GM12878 (cell line): ENCODE data around the gene ZNF484. TPM values are rescaled to one million over a fixed set of nuclear protein-coding genes. Genes with fewer than 3 reads are reported as not detected.
"Not testable (repeated sequence)": the region's sequence is repeated elsewhere in the genome, so short reads cannot be mapped to it uniquely, and the experiment has no call there.

ENCODE experiments used
- ATAC-seq: fragments of 200-7000 bp; cut with Tn5 transposase; 3 replicates; pipeline ENCODE4 v1.9.1; 2020; ENCODE audit warnings: mild to moderate bottlenecking, moderate library complexity
- BruUV-seq: library from RNA; stranded (reverse); fragments of 400-500 nt; replicated peaks from 2 replicates; lab custom pipeline; 2021; lab: Mats Ljungman, UMichigan
- CTCF ChIA-PET: fragments of 300-600 bp; sonication (Branson Sonifier 250); formaldehyde crosslinking; extraction: SDS; loops from one replicate; lab custom pipeline; 2021; ENCODE audit warnings: inconsistent platforms; lab: Yijun Ruan, JAX
- POLR2A ChIA-PET: fragments of 350-600 bp; formaldehyde crosslinking; extraction: SDS; loops from one replicate; lab custom pipeline; 2021; ENCODE audit warnings: inconsistent platforms; lab: Charles Lee
- RAD21 ChIA-PET: fragments of 300-600 bp; sonication (Branson Sonifier 250); formaldehyde crosslinking; loops from one replicate; lab custom pipeline; 2023; ENCODE audit warnings: antibody characterized with exemption; ENCODE audit not compliant: unreplicated experiment; lab: Charles Lee
- SMC1A ChIA-PET: fragments of 300-600 bp; sonication (Branson Sonifier 250); formaldehyde crosslinking; loops from one replicate; lab custom pipeline; 2023; ENCODE audit not compliant: unreplicated experiment, uncharacterized antibody; lab: Charles Lee
- DNase-seq: peaks from one replicate; pipeline ENCODE4 v3.0.0-alpha.2; 2011; ENCODE audit warnings: low read depth, low spot score
- FAIRE-seq: peaks from 3 replicates; lab custom pipeline; 2011; peaks lifted over from hg19 to GRCh38; lab: Jason Lieb, UNC
- H2AFZ ChIP-seq: 2 replicates; pipeline ENCODE4 v1.6.0; 2011; ENCODE audit warnings: low read depth, low read length, control low read depth; ENCODE audit not compliant: control insufficient read depth
- H3K27ac ChIP-seq: 2 replicates; pipeline ENCODE4 v1.5.1; 2011; ENCODE audit warnings: control low read depth; ENCODE audit not compliant: control insufficient read depth, insufficient read depth
- H3K27me3 ChIP-seq, 2 experiments: replicated peaks in 1 of 2; 2 replicates each; pipeline versions ENCODE4 v1.6.0 to v1.6.1; 2011; ENCODE audit warnings: low read length in 1 of 2; ENCODE audit not compliant: control insufficient read depth in 2 of 2, insufficient read depth in 2 of 2
- H3K36me3 ChIP-seq, 2 experiments: 2 replicates each; pipeline ENCODE4 v1.5.1; 2011; ENCODE audit warnings: low read length in 1 of 2; ENCODE audit not compliant: control insufficient read depth in 2 of 2, insufficient read depth in 2 of 2
- H3K4me1 ChIP-seq: 2 replicates; pipeline ENCODE4 v1.6.1; 2011; ENCODE audit warnings: mild to moderate bottlenecking, low read length, moderate library complexity, mixed read lengths; ENCODE audit not compliant: control insufficient read depth, insufficient read depth
- H3K4me2 ChIP-seq: 2 replicates; pipeline ENCODE4 v1.6.0; 2011; ENCODE audit warnings: control low read depth; ENCODE audit not compliant: control insufficient read depth, insufficient read depth
- H3K4me3 ChIP-seq: fragments of 200-600 bp; sonication (generic); 2 replicates; pipeline ENCODE4 v1.5.1; 2016
- H3K79me2 ChIP-seq: 2 replicates; pipeline ENCODE4 v1.6.0; 2011; ENCODE audit warnings: low read length; ENCODE audit not compliant: control insufficient read depth, insufficient read depth
- H3K9ac ChIP-seq: 2 replicates; pipeline ENCODE4 v1.8.0; 2011; ENCODE audit warnings: low read length, control low read depth, mixed read lengths; ENCODE audit not compliant: control insufficient read depth, insufficient read depth
- H3K9me3 ChIP-seq: replicated peaks from 3 replicates; pipeline ENCODE4 v1.5.1; 2011; ENCODE audit warnings: mild to moderate bottlenecking, low read length; ENCODE audit not compliant: control insufficient read depth, insufficient read depth
- H4K20me1 ChIP-seq: 2 replicates; pipeline ENCODE4 v1.6.0; 2011; ENCODE audit not compliant: control insufficient read depth, insufficient read depth
- ATF7 ChIP-seq: fragments of 450-650 bp; IDR thresholded peaks from 2 replicates; pipeline ENCODE4 v1.6.1; 2016; ENCODE audit warnings: low read depth, mild to moderate bottlenecking
- ETV6 ChIP-seq, 2 experiments: fragments of 450-650 bp in 1 of 2; IDR thresholded peaks in 1 of 2; conservative IDR thresholded peaks in 1 of 2; 2 replicates each; pipeline ENCODE4 v1.6.1; 2014; ENCODE audit warnings: antibody characterized with exemption in 1 of 2, borderline replicate concordance in 1 of 2, low read depth in 1 of 2, mild to moderate bottlenecking in 1 of 2, moderate library complexity in 1 of 2
- RCOR1 ChIP-seq: conservative IDR thresholded peaks from 2 replicates; pipeline ENCODE4 v1.6.1; 2012; ENCODE audit warnings: low read depth, low read length, improper control_type of control experiment
- WGBS: methylation state at CpG from one replicate; pipeline ENCODE4 v1.1.6; 2016; ENCODE audit warnings: low lambda C conversion rate; ENCODE audit not compliant: insufficient replicate concordance, insufficient coverage; ENCODE audit errors: missing lambda C conversion rate; 5-methylcytosine and 5-hydroxymethylcytosine counted together
- in situ Hi-C: fragments of 300-500 bp; cut with MboI; formaldehyde crosslinking; loops from 9 replicates; pipeline ENCODE4 v1.14.3; 2018; ENCODE audit warnings: mixed read lengths
- intact Hi-C: fragments of 100-400 bp; cut with micrococcal nuclease; formaldehyde crosslinking; loops from one replicate; pipeline ENCODE4 v1.14.2; 2022; ENCODE audit not compliant: unreplicated experiment
- polyA plus RNA-seq, 11 experiments: library from polyadenylated mRNA; depleted of rRNA in 4 of 11; unstranded in 6 of 11; stranded (reverse) in 5 of 11; fragments of >200 nt; fragmentation: Nextera tagmentation in 4 of 11; fragmentation: Illumina TruSeq in 1 of 11; extraction: Ambion mirVana in 4 of 11; extraction: Trizol in 1 of 11; gene quantifications; 1 replicate in 1 of 11; 2 replicates in 10 of 11; pipeline versions ENCODE4 v1.2.1 to v1.2.3, GENCODE V29; 2011 to 2016; ENCODE audit warnings: inconsistent platforms in 2 of 11, missing spikeins in 2 of 11, low read depth in 1 of 11
- total RNA-seq, 4 experiments: library from RNA; depleted of rRNA in 3 of 4; stranded (reverse); fragments of >200 nt in 3 of 4; fragmentation: Illumina TruSeq in 1 of 4; extraction: Trizol in 1 of 4; gene quantifications; 2 replicates each; pipeline versions ENCODE4 v1.2.1 to v1.2.3, GENCODE V29; 2013 to 2021
- TF ChIP-seq, protein P1 (sequence below): fragments of 150-350 bp; IDR thresholded peaks from 2 replicates; pipeline ENCODE4 v1.6.1; 2016; ENCODE audit warnings: low read depth, low read length

Gene ZNF484
- total and polyA plus RNA-seq, 10 of the 15 experiments (the other 5 are each of a cell fraction or from before 2014, with no cell fraction given), result 0.95 to 7.8 (median 3.3) TPM

DNA sequence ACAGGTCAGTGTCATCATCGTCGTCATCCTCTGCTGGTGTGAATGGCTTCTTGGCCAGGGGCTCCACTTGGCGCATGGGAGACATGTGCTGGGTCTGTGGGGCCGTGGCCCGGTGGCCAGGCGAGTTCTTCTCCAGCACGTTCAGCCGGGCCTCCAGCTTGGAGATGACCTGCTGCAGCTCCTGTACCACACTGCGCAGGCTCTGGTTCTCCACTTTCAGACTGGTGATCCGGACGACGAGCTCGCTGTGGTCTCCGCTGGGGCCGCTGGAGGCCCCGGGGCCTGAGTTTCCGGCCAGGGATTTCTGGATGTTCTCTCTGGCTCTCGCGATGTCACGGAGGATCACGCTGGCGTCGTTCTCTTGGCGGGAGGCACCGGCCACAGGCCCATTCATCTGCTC, 40.6 kb downstream of the ZNF484 start (continued):
- TF ChIP-seq, protein P1, sequence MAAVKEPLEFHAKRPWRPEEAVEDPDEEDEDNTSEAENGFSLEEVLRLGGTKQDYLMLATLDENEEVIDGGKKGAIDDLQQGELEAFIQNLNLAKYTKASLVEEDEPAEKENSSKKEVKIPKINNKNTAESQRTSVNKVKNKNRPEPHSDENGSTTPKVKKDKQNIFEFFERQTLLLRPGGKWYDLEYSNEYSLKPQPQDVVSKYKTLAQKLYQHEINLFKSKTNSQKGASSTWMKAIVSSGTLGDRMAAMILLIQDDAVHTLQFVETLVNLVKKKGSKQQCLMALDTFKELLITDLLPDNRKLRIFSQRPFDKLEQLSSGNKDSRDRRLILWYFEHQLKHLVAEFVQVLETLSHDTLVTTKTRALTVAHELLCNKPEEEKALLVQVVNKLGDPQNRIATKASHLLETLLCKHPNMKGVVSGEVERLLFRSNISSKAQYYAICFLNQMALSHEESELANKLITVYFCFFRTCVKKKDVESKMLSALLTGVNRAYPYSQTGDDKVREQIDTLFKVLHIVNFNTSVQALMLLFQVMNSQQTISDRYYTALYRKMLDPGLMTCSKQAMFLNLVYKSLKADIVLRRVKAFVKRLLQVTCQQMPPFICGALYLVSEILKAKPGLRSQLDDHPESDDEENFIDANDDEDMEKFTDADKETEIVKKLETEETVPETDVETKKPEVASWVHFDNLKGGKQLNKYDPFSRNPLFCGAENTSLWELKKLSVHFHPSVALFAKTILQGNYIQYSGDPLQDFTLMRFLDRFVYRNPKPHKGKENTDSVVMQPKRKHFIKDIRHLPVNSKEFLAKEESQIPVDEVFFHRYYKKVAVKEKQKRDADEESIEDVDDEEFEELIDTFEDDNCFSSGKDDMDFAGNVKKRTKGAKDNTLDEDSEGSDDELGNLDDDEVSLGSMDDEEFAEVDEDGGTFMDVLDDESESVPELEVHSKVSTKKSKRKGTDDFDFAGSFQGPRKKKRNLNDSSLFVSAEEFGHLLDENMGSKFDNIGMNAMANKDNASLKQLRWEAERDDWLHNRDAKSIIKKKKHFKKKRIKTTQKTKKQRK, result no peak
- TF ChIP-seq ATF7 (no peak), ETV6 (conservative IDR thresholded peaks at IDR 0.05 in 1 of 2, IDR thresholded peaks at IDR 0.05 in 1 of 2; ENCODE audit: borderline replicate concordance in 1 of 2, low read depth in 1 of 2) (no peak)

- Histone ChIP-seq H2AFZ (no peak overlapping the region), H3K27ac (no peak overlapping the region), H3K4me2 (no peak overlapping the region), H3K9me3 (no peaks in the 10 kb centered on the region; the same call in 1 of the 3 replicates), H3K27me3 (peaks cover 0 to 8% of the 10 kb centered on the region in 2 experiments; a peak in 1 of 4 replicates), H4K20me1 (no peaks in the 10 kb centered on the region), H3K79me2 (no peaks in the 10 kb centered on the region), H3K9ac (no peak overlapping the region), H3K4me1 (no peaks in the 10 kb centered on the region), H3K4me3 (no peak overlapping the region), H3K36me3 (no peaks in the 10 kb centered on the region)
- ChIA-PET POLR2A (no interaction called here), CTCF (no interaction called here), SMC1A (no interaction called here), RAD21 (no interaction called here)
- no peak for ATAC-seq
- BruUV-seq, result no TSS peak
- no peak for DNase-seq
- no peak for FAIRE-seq
- in situ Hi-C loops, result no loop called here
- TF ChIP-seq RCOR1, result no peak
- intact Hi-C loops, result no loop called here
- 33% methylated on average over 2 of the region's 2 CpGs for WGBS
Observed at GRCh38 chr9:92829420-92829819, 48.4 kb downstream of the ZNF484 start.

GRCh38 chr9:92825065-92825464, 52.8 kb downstream of the ZNF484 start:
- CTCF ChIA-PET, result interaction anchor here (0.6 to 1.2 kb wide), 3 partner anchors 12 to 35 kb away, joined by 3 to 4 read pairs (median 4); no protein-coding TSS in a partner anchor
- ATAC-seq, intact Hi-C loops, H4K20me1 ChIP-seq, H3K27me3 ChIP-seq, POLR2A ChIA-PET, DNase-seq, BruUV-seq, H2AFZ ChIP-seq, H3K4me1 ChIP-seq, FAIRE-seq, H3K4me3 ChIP-seq, in situ Hi-C loops, H3K79me2 ChIP-seq, H3K27ac ChIP-seq, H3K36me3 ChIP-seq, H3K9ac ChIP-seq, RAD21 ChIA-PET, H3K4me2 ChIP-seq, H3K9me3 ChIP-seq: not testable (repeated sequence)
- SMC1A ChIA-PET, result interaction anchor here (1.1 to 1.9 kb wide), 2 partner anchors 12 to 26 kb away, joined by 3 to 5 read pairs; no protein-coding TSS in a partner anchor
- WGBS, result 44% methylated on average over 2 of the region's 2 CpGs
